Natural killer cell (primary cell): ENCODE measurements around the gene AMDHD2. TPM values are rescaled to one million over a fixed set of nuclear protein-coding genes. Genes with fewer than 3 reads are reported as not detected.
A peak's percentile ranks its signal among the peaks of the same experiment; 100 is the strongest.
"Not testable (repeated sequence)": the region's sequence is repeated elsewhere in the genome, so short reads cannot be mapped to it uniquely, and the experiment has no call there.

Experiments
- ATAC-seq, 3 donors: fragments of 150-1000 bp in 2 of 3; fragments of 200-7000 bp in 1 of 3; cut with Tn5 transposase; 1 replicate in 1 of 3; 2 replicates in 2 of 3; pipeline ENCODE4 v1.10.0; 2021; ENCODE audit warnings: mild to moderate bottlenecking in 2 of 3, moderate library complexity in 2 of 3
- DNase-seq, 2 donors: peaks; one replicate each; pipeline versions ENCODE4 v3.0.0 to v3.0.0-alpha.2; 2013 to 2021; ENCODE audit warnings: mixed read lengths in 1 of 2
- H3K27ac ChIP-seq: one replicate; pipeline ENCODE4 v1.5.1; 2013; ENCODE audit warnings: mild to moderate bottlenecking, low read length
- H3K27me3 ChIP-seq: one replicate; pipeline ENCODE4 v1.6.1; 2013; ENCODE audit warnings: low read length; ENCODE audit not compliant: control insufficient read depth, insufficient read depth
- H3K36me3 ChIP-seq: one replicate; pipeline ENCODE4 v1.6.1; 2013; ENCODE audit warnings: low read length; ENCODE audit not compliant: control insufficient read depth, insufficient read depth
- H3K4me1 ChIP-seq: one replicate; pipeline ENCODE4 v1.6.1; 2013; ENCODE audit warnings: low read length; ENCODE audit not compliant: control insufficient read depth, insufficient read depth
- H3K4me3 ChIP-seq: one replicate; pipeline ENCODE4 v1.5.1; 2013; ENCODE audit warnings: low read length
- H3K9me3 ChIP-seq: one replicate; pipeline ENCODE4 v1.6.1; 2013; ENCODE audit warnings: low read length; ENCODE audit not compliant: control insufficient read depth, insufficient read depth
- H3K27ac Mint-ChIP-seq, 2 donors: one replicate each; pipeline ENCODE4 v1.8.0; 2022; ENCODE audit warnings: mild to moderate bottlenecking in 2 of 2, mixed read lengths in 2 of 2, moderate library complexity in 1 of 2
- H3K27me3 Mint-ChIP-seq, 2 donors: one replicate each; pipeline ENCODE4 v1.8.0; 2022; ENCODE audit warnings: low read depth in 2 of 2, mixed read lengths in 2 of 2
- H3K36me3 Mint-ChIP-seq: one replicate; pipeline ENCODE4 v1.8.0; 2022; ENCODE audit warnings: mixed read lengths
- H3K4me1 Mint-ChIP-seq, 2 donors: one replicate each; pipeline ENCODE4 v1.8.0; 2022; ENCODE audit warnings: mixed read lengths in 2 of 2
- H3K4me3 Mint-ChIP-seq: one replicate; pipeline ENCODE4 v1.8.0; 2022; ENCODE audit warnings: mild to moderate bottlenecking, moderate library complexity, mixed read lengths
- H3K9me3 Mint-ChIP-seq, 2 donors: one replicate each; pipeline ENCODE4 v1.8.0; 2022; ENCODE audit warnings: mixed read lengths in 2 of 2
- WGBS: methylation state at CpG from one replicate; pipeline ENCODE4 v1.1.7; 2013; ENCODE audit warnings: missing lambda C conversion rate; ENCODE audit not compliant: insufficient coverage; 5-methylcytosine and 5-hydroxymethylcytosine counted together
- intact Hi-C: fragments of 100-400 bp; cut with micrococcal nuclease; formaldehyde crosslinking; loops from one replicate; pipeline ENCODE4 v1.14.2; 2022
- total RNA-seq, 4 donors: library from RNA; stranded (reverse); fragments of 120-200 nt in 1 of 4; gene quantifications; one replicate each; pipeline versions ENCODE4 v1.2.3 to v1.2.4, GENCODE V29; 2013 to 2022
- TF ChIP-seq, protein P1 (sequence below): fragments of 200-600 bp; IDR thresholded peaks from one replicate; pipeline ENCODE4 v1.8.0; 2022; ENCODE audit warnings: antibody characterized with exemption

The AMDHD2 gene
- total RNA-seq, 3 donors from 2014 or later (not counting 1 experiment from before 2014, with no cell fraction given): 129 to 162 (median 144) TPM

DNA sequence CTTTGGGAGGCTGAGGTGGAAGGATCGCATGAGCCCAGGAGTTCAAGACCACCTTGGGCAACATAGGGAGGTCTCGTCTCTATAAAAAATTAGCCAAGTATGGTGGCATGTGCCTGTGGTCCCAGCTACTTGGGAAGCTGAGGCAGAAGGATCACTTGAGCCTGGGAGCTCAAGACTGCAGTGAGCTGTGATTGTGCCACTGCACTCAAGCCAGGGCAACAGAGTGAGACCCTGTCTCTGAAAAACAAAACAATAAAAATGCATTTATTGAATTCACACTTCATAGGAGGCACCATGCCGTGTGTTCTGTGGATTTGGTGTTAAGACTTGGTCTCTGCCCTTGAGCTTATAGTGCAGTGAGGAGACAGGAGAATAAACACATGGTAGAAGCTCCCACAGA lies 42.8 kb upstream of the AMDHD2 start:
- Histone ChIP-seq H3K4me1 (peaks cover 24% of the 10 kb centered on the region), H3K27ac (no peak overlapping the region), H3K4me3 (no peak overlapping the region), H3K9me3 (no peaks in the 10 kb centered on the region), H3K36me3 (no peaks in the 10 kb centered on the region), H3K27me3 (peaks cover 11% of the 10 kb centered on the region)
- no peak for ATAC-seq
- DNase-seq: no peak
- H3K27me3 Mint-ChIP-seq: peaks cover 0 to 7% of the 10 kb centered on the region in 2 donors
- TF ChIP-seq, protein P1, sequence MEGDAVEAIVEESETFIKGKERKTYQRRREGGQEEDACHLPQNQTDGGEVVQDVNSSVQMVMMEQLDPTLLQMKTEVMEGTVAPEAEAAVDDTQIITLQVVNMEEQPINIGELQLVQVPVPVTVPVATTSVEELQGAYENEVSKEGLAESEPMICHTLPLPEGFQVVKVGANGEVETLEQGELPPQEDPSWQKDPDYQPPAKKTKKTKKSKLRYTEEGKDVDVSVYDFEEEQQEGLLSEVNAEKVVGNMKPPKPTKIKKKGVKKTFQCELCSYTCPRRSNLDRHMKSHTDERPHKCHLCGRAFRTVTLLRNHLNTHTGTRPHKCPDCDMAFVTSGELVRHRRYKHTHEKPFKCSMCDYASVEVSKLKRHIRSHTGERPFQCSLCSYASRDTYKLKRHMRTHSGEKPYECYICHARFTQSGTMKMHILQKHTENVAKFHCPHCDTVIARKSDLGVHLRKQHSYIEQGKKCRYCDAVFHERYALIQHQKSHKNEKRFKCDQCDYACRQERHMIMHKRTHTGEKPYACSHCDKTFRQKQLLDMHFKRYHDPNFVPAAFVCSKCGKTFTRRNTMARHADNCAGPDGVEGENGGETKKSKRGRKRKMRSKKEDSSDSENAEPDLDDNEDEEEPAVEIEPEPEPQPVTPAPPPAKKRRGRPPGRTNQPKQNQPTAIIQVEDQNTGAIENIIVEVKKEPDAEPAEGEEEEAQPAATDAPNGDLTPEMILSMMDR: no peak
- no peaks in the 10 kb centered on the region for H3K9me3 Mint-ChIP-seq
- intact Hi-C loops: no loop called here
- WGBS: 94% methylated on average over 3 of the region's 3 CpGs
- H3K4me1 Mint-ChIP-seq: peaks cover 12 to 17% of the 10 kb centered on the region in 2 donors
- H3K36me3 Mint-ChIP-seq: no peaks in the 10 kb centered on the region
- no peak overlapping the region for H3K27ac Mint-ChIP-seq
- H3K4me3 Mint-ChIP-seq: no peak overlapping the region

DNA sequence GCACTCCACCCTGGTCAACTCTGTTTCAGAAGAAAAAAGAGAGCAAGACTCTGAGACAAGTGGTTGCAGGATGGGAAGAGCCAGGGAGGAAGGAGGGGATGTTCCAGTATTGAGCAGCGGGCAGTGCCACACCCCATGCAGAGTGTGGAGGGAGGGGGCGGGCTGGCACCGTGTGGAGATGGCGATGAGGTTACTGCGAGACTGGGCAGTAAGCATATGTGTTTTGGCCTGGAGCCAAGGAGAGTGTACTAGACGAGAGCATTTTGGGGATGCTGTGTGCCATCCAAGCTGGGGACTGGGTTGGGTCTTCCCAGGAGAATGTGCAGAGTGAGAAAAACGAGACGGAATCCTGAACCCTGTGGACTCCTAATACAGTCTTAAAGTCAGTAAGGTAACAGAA lies 41.9 kb upstream of the AMDHD2 start:
- H3K36me3 ChIP-seq: no peaks in the 10 kb centered on the region
- Mint-ChIP-seq H3K4me3 (no peak overlapping the region), H3K4me1 (peaks cover 12 to 15% of the 10 kb centered on the region in 2 donors), H3K9me3 (no peaks in the 10 kb centered on the region), H3K27me3 (peaks cover 0 to 2% of the 10 kb centered on the region in 2 donors), H3K27ac (no peak overlapping the region), H3K36me3 (no peaks in the 10 kb centered on the region)
- H3K27ac ChIP-seq: no peak overlapping the region
- H3K27me3 ChIP-seq: peaks cover 1% of the 10 kb centered on the region
- no peaks in the 10 kb centered on the region for H3K9me3 ChIP-seq
- TF ChIP-seq, protein P1: no peak
- intact Hi-C loops: no loop called here
- no peak for ATAC-seq
- peaks cover 18% of the 10 kb centered on the region for H3K4me1 ChIP-seq
- no peak overlapping the region for H3K4me3 ChIP-seq
- no peak for DNase-seq
- WGBS: 91% methylated on average over 8 of the region's 8 CpGs

DNA sequence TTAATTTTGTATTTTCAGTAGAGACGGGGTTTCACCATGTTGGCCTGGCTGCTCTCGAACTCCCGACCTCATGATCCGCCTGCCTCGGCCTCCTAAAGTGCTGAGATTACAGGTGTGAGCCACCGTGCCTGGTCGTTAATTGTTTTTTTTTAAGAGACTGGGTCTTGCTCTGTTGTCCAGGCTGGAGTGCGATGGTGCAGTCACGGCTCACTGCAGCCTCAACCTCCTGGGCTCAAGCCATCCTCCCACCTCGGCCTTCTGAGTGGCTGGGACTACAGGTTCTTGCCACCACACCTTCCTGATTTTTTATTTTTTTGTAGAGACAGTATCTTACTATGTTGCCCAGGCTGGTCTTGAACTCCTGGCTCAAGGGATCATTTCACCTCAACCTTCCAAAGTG lies 40.2 kb upstream of the AMDHD2 start:
- H3K4me3 ChIP-seq, H3K36me3 ChIP-seq, H3K27ac ChIP-seq, H3K27me3 Mint-ChIP-seq, H3K9me3 Mint-ChIP-seq, ATAC-seq, H3K9me3 ChIP-seq, H3K27ac Mint-ChIP-seq, H3K36me3 Mint-ChIP-seq, DNase-seq, H3K27me3 ChIP-seq: not testable (repeated sequence)
- WGBS: 97% methylated on average over 10 of the region's 10 CpGs
- intact Hi-C loops: loop anchor here (10.0 kb wide), 1 partner anchor 475 kb away; the partner anchor contains the start of gene ZNF598
- H3K4me3 Mint-ChIP-seq: peak overlapping the region; percentile 6
- H3K4me1 ChIP-seq: peaks cover 13% of the 10 kb centered on the region
- peaks cover 12 to 23% of the 10 kb centered on the region in 2 donors for H3K4me1 Mint-ChIP-seq

DNA sequence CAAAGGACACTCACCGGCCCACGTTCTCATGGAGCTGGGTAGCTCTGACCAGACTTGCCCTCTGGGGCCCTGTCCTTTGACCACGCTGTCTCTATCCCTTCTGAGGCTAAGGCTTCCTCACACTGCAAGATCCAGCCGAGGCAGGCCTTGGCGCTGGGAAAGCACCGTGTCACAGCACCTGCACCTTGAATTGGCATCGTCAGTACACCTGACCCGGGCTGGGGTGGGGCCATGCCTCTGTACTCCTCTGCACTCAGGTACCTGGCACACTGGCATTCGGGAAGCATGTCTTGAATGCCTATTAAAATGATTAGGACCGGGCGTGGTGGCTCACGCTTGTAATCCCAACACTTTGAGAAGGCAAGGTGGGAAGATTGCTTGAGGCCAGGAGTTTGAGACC lies 39.2 kb upstream of the AMDHD2 start:
- no peak overlapping the region for H3K4me3 ChIP-seq
- Mint-ChIP-seq H3K4me3 (no peak overlapping the region), H3K27ac (no peak overlapping the region), H3K36me3 (no peaks in the 10 kb centered on the region), H3K4me1 (peaks cover 11 to 23% of the 10 kb centered on the region in 2 donors), H3K27me3 (no peaks in the 10 kb centered on the region), H3K9me3 (no peaks in the 10 kb centered on the region)
- 94% methylated on average over 12 of the region's 12 CpGs for WGBS
- intact Hi-C loops: loop anchor here (10.0 kb wide), 1 partner anchor 476 kb away; the partner anchor contains the start of gene ZNF598
- H3K4me1 ChIP-seq: peaks cover 16% of the 10 kb centered on the region
- TF ChIP-seq, protein P1: no peak
- no peak for ATAC-seq
- DNase-seq: no peak
- H3K36me3 ChIP-seq: no peaks in the 10 kb centered on the region
- no peaks in the 10 kb centered on the region for H3K9me3 ChIP-seq
- H3K27me3 ChIP-seq: no peaks in the 10 kb centered on the region
- no peak overlapping the region for H3K27ac ChIP-seq
